IMR-90 (cell line): ENCODE measurements around the gene CAMK2N1. TPM values are rescaled to one million over a fixed set of nuclear protein-coding genes. Genes with fewer than 3 reads are reported as not detected.

Experiments
- ATAC-seq: fragments of 200-7000 bp; cut with Tn5 transposase; 2 replicates; pipeline ENCODE4 v1.9.1; 2020; ENCODE audit warnings: low read depth, mild to moderate bottlenecking, moderate library complexity
- BruUV-seq: library from RNA; stranded (reverse); fragments of 400-500 nt; replicated peaks from 2 replicates; lab custom pipeline; 2021; lab: Mats Ljungman, UMichigan
- CTCF ChIA-PET: fragments of 300-600 bp; formaldehyde crosslinking; extraction: SDS; loops from one replicate; lab custom pipeline; 2021; ENCODE audit warnings: antibody characterized with exemption; lab: Yijun Ruan, JAX
- POLR2A ChIA-PET: fragments of 300-600 bp; sonication (Branson Sonifier 250); formaldehyde crosslinking; loops from one replicate; lab custom pipeline; 2022; ENCODE audit warnings: antibody characterized with exemption; ENCODE audit not compliant: unreplicated experiment; lab: Charles Lee
- DNase-seq: peaks from one replicate; pipeline ENCODE4 v3.0.0; 2013
- H2AFZ ChIP-seq: replicated peaks from 2 replicates; pipeline ENCODE3; 2013; ENCODE audit warnings: low read length, mild to moderate bottlenecking; ENCODE audit not compliant: poor library complexity
- H2AK5ac ChIP-seq: 2 replicates; pipeline ENCODE4 v1.6.1; 2013; ENCODE audit warnings: low read depth, low read length, inconsistent platforms
- H2AK9ac ChIP-seq: replicated peaks from 2 replicates; pipeline ENCODE3; 2013; ENCODE audit warnings: mild to moderate bottlenecking, low read depth, low read length, moderate library complexity; ENCODE audit not compliant: poor library complexity
- H2BK120ac ChIP-seq: 2 replicates; pipeline ENCODE4 v1.6.1; 2013; ENCODE audit warnings: low read depth, low read length, inconsistent platforms
- H2BK15ac ChIP-seq: 3 replicates; pipeline ENCODE4 v1.6.1; 2013; ENCODE audit warnings: low read depth, low read length, inconsistent platforms
- H2BK20ac ChIP-seq: 2 replicates; pipeline ENCODE4 v1.6.1; 2013; ENCODE audit warnings: low read depth, mild to moderate bottlenecking, inconsistent platforms, low read length, moderate library complexity
- H2BK5ac ChIP-seq: 2 replicates; pipeline ENCODE4 v1.6.1; 2013; ENCODE audit warnings: mild to moderate bottlenecking, low read depth, low read length, inconsistent platforms; ENCODE audit not compliant: poor library complexity, severe bottlenecking
- H3K14ac ChIP-seq: replicated peaks from 2 replicates; pipeline ENCODE4 v1.6.1; 2013; ENCODE audit warnings: low read depth, low read length, inconsistent platforms
- H3K18ac ChIP-seq: 2 replicates; pipeline ENCODE4 v1.6.1; 2013; ENCODE audit warnings: low read depth, low read length, control low read depth
- H3K23ac ChIP-seq: 2 replicates; pipeline ENCODE4 v1.6.1; 2013; ENCODE audit warnings: low read depth, low read length, inconsistent platforms
- H3K27ac ChIP-seq: 2 replicates; pipeline ENCODE4 v1.5.1; 2013; ENCODE audit warnings: mild to moderate bottlenecking, control low read depth, low read length; ENCODE audit not compliant: insufficient read depth
- H3K27me3 ChIP-seq: 2 replicates; pipeline ENCODE4 v1.6.1; 2013; ENCODE audit warnings: low read length; ENCODE audit not compliant: control insufficient read depth, insufficient read depth
- H3K36me3 ChIP-seq: 2 replicates; pipeline ENCODE4 v1.6.1; 2013; ENCODE audit warnings: low read length, mixed read lengths; ENCODE audit not compliant: control insufficient read depth, insufficient read depth
- H3K4ac ChIP-seq: 2 replicates; pipeline ENCODE4 v1.6.1; 2013; ENCODE audit warnings: low read depth, low read length, inconsistent platforms
- H3K4me1 ChIP-seq: 2 replicates; pipeline ENCODE4 v1.6.1; 2013; ENCODE audit warnings: low read length, mixed read lengths; ENCODE audit not compliant: control insufficient read depth, insufficient read depth
- H3K4me2 ChIP-seq: 2 replicates; pipeline ENCODE4 v1.6.1; 2013; ENCODE audit warnings: low read depth, mild to moderate bottlenecking, control low read depth, low read length, moderate library complexity
- H3K4me3 ChIP-seq: 2 replicates; pipeline ENCODE4 v1.5.1; 2013; ENCODE audit warnings: low read depth, mild to moderate bottlenecking, control low read depth, low read length, moderate library complexity; ENCODE audit not compliant: insufficient read depth
- H3K56ac ChIP-seq: 2 replicates; pipeline ENCODE4 v1.6.1; 2013; ENCODE audit warnings: low read length, inconsistent platforms; ENCODE audit not compliant: insufficient read depth; ENCODE audit errors: extremely low read depth
- H3K79me1 ChIP-seq, 2 experiments: 2 replicates each; pipeline ENCODE4 v1.6.1; 2013; ENCODE audit warnings: low read length in 2 of 2, inconsistent platforms in 1 of 2, low read depth in 1 of 2
- H3K9ac ChIP-seq: 2 replicates; pipeline ENCODE4 v1.6.1; 2013; ENCODE audit warnings: low read depth, low read length, control low read depth
- H3K9me1 ChIP-seq: 2 replicates; pipeline ENCODE4 v1.6.1; 2013; ENCODE audit warnings: low read length, inconsistent platforms; ENCODE audit not compliant: insufficient read depth
- H3K9me3 ChIP-seq: 2 replicates; pipeline ENCODE4 v1.6.1; 2013; ENCODE audit warnings: low read length; ENCODE audit not compliant: control insufficient read depth, insufficient read depth
- H4K20me1 ChIP-seq: 2 replicates; pipeline ENCODE4 v1.6.1; 2013; ENCODE audit warnings: low read length, inconsistent platforms; ENCODE audit not compliant: insufficient read depth
- H4K5ac ChIP-seq: 2 replicates; pipeline ENCODE4 v1.6.1; 2013; ENCODE audit warnings: mild to moderate bottlenecking, low read depth, low read length, control low read depth
- H4K8ac ChIP-seq, 2 experiments: 2 replicates each; pipeline ENCODE4 v1.6.1; 2013; ENCODE audit warnings: low read depth in 2 of 2, low read length in 2 of 2, control low read depth in 1 of 2, inconsistent platforms in 1 of 2
- H4K91ac ChIP-seq: 2 replicates; pipeline ENCODE4 v1.6.1; 2013; ENCODE audit warnings: low read depth, low read length, inconsistent platforms; ENCODE audit not compliant: insufficient read depth
- BHLHE40 ChIP-seq: fragments of 150-350 bp; IDR thresholded peaks from 2 replicates; pipeline ENCODE4 v1.6.1; 2016; ENCODE audit warnings: mild to moderate bottlenecking, low read depth, low read length
- CEBPB ChIP-seq: IDR thresholded peaks from 2 replicates; pipeline ENCODE4 v1.6.1; 2012; ENCODE audit warnings: low read depth, low read length, improper control_type of control experiment
- ELK1 ChIP-seq: fragments of 150-350 bp; IDR thresholded peaks from 2 replicates; pipeline ENCODE4 v1.6.1; 2016; ENCODE audit warnings: low read depth, mild to moderate bottlenecking, low read length, moderate library complexity, borderline replicate concordance
- FOS ChIP-seq: fragments of 150-350 bp; IDR thresholded peaks from 2 replicates; pipeline ENCODE4 v1.6.1; 2016; ENCODE audit warnings: low read depth, low read length
- SMC3 ChIP-seq: fragments of 150-350 bp; IDR thresholded peaks from 2 replicates; pipeline ENCODE4 v1.6.1; 2016; ENCODE audit warnings: low read depth, mild to moderate bottlenecking, antibody characterized with exemption, low read length, moderate library complexity
- WGBS, 2 experiments: methylation state at CpG; one replicate each; pipeline versions ENCODE4 v1.1.5 to v1.1.7; 2013; ENCODE audit warnings: missing lambda C conversion rate in 2 of 2; ENCODE audit not compliant: insufficient read length in 1 of 2; ENCODE audit errors: extremely low coverage in 2 of 2; 5-methylcytosine and 5-hydroxymethylcytosine counted together
- dilution Hi-C: fragments of 300-500 bp; cut with HindIII; formaldehyde crosslinking; loops from one replicate; pipeline ENCODE4 v1.14.3; 2018; ENCODE audit warnings: low sequenced_read_pairs; ENCODE audit not compliant: unreplicated experiment
- in situ Hi-C: fragments of 300-500 bp; cut with MboI; formaldehyde crosslinking; loops from 3 replicates; pipeline ENCODE4 v1.14.3; 2019; ENCODE audit warnings: low sequenced_read_pairs, inconsistent platforms, mixed read lengths
- intact Hi-C: fragments of 100-400 bp; cut with micrococcal nuclease; formaldehyde crosslinking; loops from 2 replicates; pipeline ENCODE4 v1.10.0; 2022
- polyA plus RNA-seq, 3 experiments: library from polyadenylated mRNA; depleted of rRNA; stranded (reverse); fragments of >200 nt; gene quantifications; 2 replicates each; pipeline ENCODE4 v1.2.3, GENCODE V29; 2012; ENCODE audit warnings: low replicate concordance in 1 of 3
- total RNA-seq: library from RNA; depleted of rRNA; stranded (reverse); fragments of >200 nt; gene quantifications from 2 replicates; pipeline ENCODE4 v1.2.3, GENCODE V29; 2012
- TF ChIP-seq, protein P1 (sequence below): fragments of 150-350 bp; IDR thresholded peaks from 2 replicates; pipeline ENCODE4 v1.6.1; 2017; ENCODE audit warnings: mild to moderate bottlenecking, antibody characterized with exemption, low read length, low read depth

The CAMK2N1 gene
- total and polyA plus RNA-seq, 2 of the 4 experiments (the other 2 are of a cell fraction) = 10.2 to 44.4 TPM

DNA sequence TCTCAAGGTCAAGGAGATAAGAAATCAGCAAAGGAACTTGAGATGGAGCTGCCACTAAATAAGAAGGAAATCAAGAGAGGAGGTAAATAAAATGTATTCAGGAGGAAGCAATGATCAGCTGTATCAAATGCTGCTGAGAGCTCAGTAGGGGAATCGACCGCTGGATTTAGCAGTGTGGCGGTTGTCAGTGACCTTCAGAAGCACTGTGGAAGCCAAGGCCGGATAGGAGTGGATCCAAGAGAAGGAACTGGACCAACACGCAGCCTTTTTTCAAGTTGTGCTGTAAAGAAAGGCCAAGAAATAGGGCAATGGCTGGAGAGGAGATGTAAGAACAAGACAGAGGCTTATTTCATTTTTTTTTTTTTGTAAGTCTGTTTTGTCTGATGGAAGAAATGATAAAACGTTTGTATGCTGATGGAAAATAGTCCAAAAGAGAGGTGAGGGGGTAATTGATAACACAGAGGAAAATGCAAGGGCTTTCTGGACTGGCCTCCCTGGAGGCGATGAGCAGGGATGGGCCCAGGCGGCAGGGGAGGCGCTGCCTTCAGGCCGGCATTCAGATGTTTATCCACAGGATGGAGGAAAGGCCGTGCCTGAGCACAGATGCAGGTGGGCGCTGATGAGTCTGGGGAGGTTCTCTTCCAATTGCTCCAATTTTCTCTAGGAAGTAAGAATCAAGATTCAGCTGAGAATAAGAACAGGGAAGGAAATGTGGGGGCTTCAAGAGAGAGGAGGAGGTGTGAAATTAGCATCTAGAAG is 48.8 kb upstream of the CAMK2N1 start (continued):
- TF ChIP-seq, protein P1, sequence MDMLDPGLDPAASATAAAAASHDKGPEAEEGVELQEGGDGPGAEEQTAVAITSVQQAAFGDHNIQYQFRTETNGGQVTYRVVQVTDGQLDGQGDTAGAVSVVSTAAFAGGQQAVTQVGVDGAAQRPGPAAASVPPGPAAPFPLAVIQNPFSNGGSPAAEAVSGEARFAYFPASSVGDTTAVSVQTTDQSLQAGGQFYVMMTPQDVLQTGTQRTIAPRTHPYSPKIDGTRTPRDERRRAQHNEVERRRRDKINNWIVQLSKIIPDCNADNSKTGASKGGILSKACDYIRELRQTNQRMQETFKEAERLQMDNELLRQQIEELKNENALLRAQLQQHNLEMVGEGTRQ = no peak

- no peak overlapping the region for H2BK20ac ChIP-seq
- no peak; the same call in 1 of the 2 replicates for ATAC-seq
- no peaks in the 10 kb centered on the region for H4K20me1 ChIP-seq
- TF ChIP-seq ELK1 (no peak), FOS (no peak), SMC3 (no peak), CEBPB (no peak), BHLHE40 (no peak)
- dilution Hi-C loops (no loop called here), intact Hi-C loops (no loop called here), in situ Hi-C loops (loop anchor here (25.0 kb wide), 1 partner anchor 679 kb away; no protein-coding TSS in a partner anchor)
- no peak overlapping the region for H2AK9ac ChIP-seq
- no peak overlapping the region for H2AFZ ChIP-seq
- 15% methylated on average over 3 of the region's 4 CpGs; no CpG with 5 or more reads in 1 of the 2 experiments for WGBS, 2 experiments
- no peak overlapping the region for H2BK5ac ChIP-seq
- POLR2A ChIA-PET = no interaction called here
- BruUV-seq = no TSS peak
- H2BK15ac ChIP-seq = no peak overlapping the region
- no peaks in the 10 kb centered on the region; the same call in 1 of the 2 replicates for H3K9me1 ChIP-seq
- no peak overlapping the region for H2AK5ac ChIP-seq
- no peak overlapping the region for H3K4me2 ChIP-seq
- H3K27ac ChIP-seq = no peak overlapping the region
- H3K4ac ChIP-seq = no peak overlapping the region
- H3K4me1 ChIP-seq = no peaks in the 10 kb centered on the region
- no peak overlapping the region for H4K91ac ChIP-seq
- no peak overlapping the region for H3K23ac ChIP-seq
- H4K5ac ChIP-seq = no peak overlapping the region
- peaks cover 69% of the 10 kb centered on the region for H3K27me3 ChIP-seq
- peaks cover 5% of the 10 kb centered on the region; the same call in 1 of the 2 replicates for H3K9me3 ChIP-seq
- H3K4me3 ChIP-seq = no peak overlapping the region
- H4K8ac ChIP-seq = no peak overlapping the region
- no peak overlapping the region for H3K18ac ChIP-seq
- no peaks in the 10 kb centered on the region for H3K79me1 ChIP-seq
- no peak overlapping the region for H3K56ac ChIP-seq
- CTCF ChIA-PET = interaction anchor here (1.1 kb wide), 1 partner anchor 99 kb away, joined by 4 read pairs; no protein-coding TSS in a partner anchor
- DNase-seq = no peak
- no peak overlapping the region for H3K9ac ChIP-seq
- H3K36me3 ChIP-seq = no peaks in the 10 kb centered on the region
- no peak overlapping the region for H2BK120ac ChIP-seq
- H3K14ac ChIP-seq = no peak overlapping the region
Observed at GRCh38 chr1:20533635-20534034, 47.6 kb upstream of the CAMK2N1 start.
